DND-41 (cell line): ENCODE measurements around the gene CDK7.

Experiments
- ATAC-seq: fragments of 200-7000 bp; cut with Tn5 transposase; 3 replicates; pipeline ENCODE4 v1.9.1; 2021; ENCODE audit warnings: low read depth; ENCODE audit not compliant: insufficient read depth
- DNase-seq: peaks from one replicate; pipeline ENCODE4 v3.0.0-alpha.2; 2020
- H2AFZ ChIP-seq: 2 replicates; pipeline ENCODE4 v1.6.0; 2012; ENCODE audit warnings: low read depth, low read length
- H3K27ac ChIP-seq: 2 replicates; pipeline ENCODE4 v1.5.1; 2012; ENCODE audit warnings: low read length, inconsistent platforms
- H3K27me3 ChIP-seq: fragments of 200-600 bp; sonication (generic); 2 replicates; pipeline ENCODE4 v1.6.0; 2012; ENCODE audit warnings: low read length, mild to moderate bottlenecking, inconsistent platforms; ENCODE audit not compliant: insufficient read depth, poor library complexity
- H3K36me3 ChIP-seq: 2 replicates; pipeline ENCODE4 v1.5.1; 2012; ENCODE audit warnings: low read length, inconsistent platforms; ENCODE audit not compliant: insufficient read depth
- H3K4me1 ChIP-seq: 2 replicates; pipeline ENCODE4 v1.5.1; 2012; ENCODE audit warnings: mild to moderate bottlenecking, low read length; ENCODE audit not compliant: insufficient read depth
- H3K4me2 ChIP-seq: 2 replicates; pipeline ENCODE4 v1.6.0; 2012; ENCODE audit warnings: mild to moderate bottlenecking, moderate library complexity, low read length, inconsistent platforms; ENCODE audit not compliant: insufficient read depth
- H3K4me3 ChIP-seq, 2 experiments: fragments of 200-600 bp in 1 of 2; shearing (Covaris generic) in 1 of 2; 2 replicates each; pipeline ENCODE4 v1.5.1; 2012 to 2016; ENCODE audit warnings: inconsistent platforms in 2 of 2, low read length in 2 of 2, mild to moderate bottlenecking in 2 of 2, low read depth in 1 of 2, moderate library complexity in 1 of 2
- H3K79me2 ChIP-seq: 2 replicates; pipeline ENCODE4 v1.6.0; 2012; ENCODE audit warnings: low read length, inconsistent platforms; ENCODE audit not compliant: insufficient read depth
- H3K9ac ChIP-seq: 2 replicates; pipeline ENCODE4 v1.6.0; 2012; ENCODE audit warnings: low read depth, mild to moderate bottlenecking, inconsistent platforms, low read length, moderate library complexity
- H3K9me3 ChIP-seq: 2 replicates; pipeline ENCODE4 v1.5.1; 2012; ENCODE audit warnings: low read length, moderate library complexity, mild to moderate bottlenecking, inconsistent platforms; ENCODE audit not compliant: insufficient read depth, severe bottlenecking
- H4K20me1 ChIP-seq: 2 replicates; pipeline ENCODE4 v1.6.0; 2012; ENCODE audit warnings: low read length; ENCODE audit not compliant: insufficient read depth
- EZH2 ChIP-seq: IDR thresholded peaks from 3 replicates; pipeline ENCODE4 v1.6.1; 2012; ENCODE audit warnings: borderline replicate concordance, low read depth, mild to moderate bottlenecking, moderate library complexity, low read length, inconsistent platforms; ENCODE audit not compliant: severe bottlenecking
- TF ChIP-seq, protein P1 (sequence below): IDR thresholded peaks from 2 replicates; pipeline ENCODE4 v1.5.1; 2012; ENCODE audit warnings: borderline replicate concordance, low read length, moderate library complexity, mild to moderate bottlenecking; ENCODE audit not compliant: poor library complexity, severe bottlenecking; ENCODE audit errors: extremely low read depth

CDK7 gene

DNA sequence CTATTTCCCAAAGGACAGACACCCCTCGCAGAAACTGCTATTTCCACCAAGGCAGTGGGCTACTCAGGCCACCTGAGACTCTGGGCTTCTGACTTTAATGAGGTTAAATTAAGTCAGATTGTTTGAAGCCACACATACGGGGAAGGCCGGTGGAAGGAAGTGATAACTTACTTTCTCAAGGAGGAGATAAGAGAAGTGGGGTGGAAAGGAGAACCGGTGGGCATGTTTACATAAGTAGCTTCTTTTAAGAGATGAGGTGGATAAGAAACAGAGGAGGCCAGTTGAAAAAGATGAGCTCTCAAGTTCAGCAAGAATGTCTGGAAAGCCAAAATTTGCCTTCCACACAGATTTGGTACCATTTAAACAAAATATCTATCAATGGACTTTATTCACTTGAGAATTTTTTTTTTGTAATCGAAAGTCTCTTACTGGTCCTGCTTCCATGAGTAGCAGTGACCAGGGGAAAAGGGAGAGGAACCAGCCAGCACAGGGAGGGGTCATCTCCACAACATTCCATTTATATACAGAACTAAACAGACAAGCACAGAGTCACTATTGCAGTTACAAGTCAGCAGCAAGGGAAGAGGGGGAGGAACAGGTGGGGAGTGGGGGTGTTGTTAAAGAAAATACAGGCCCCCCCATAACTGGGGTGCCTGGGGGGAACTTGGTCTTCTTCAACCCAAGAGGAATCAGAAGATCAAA, 77.9 kb downstream of the CDK7 start:
- Histone ChIP-seq H3K4me2 (no peak overlapping the region), H3K4me3 (no peak overlapping the region), H4K20me1 (no peaks in the 10 kb centered on the region), H2AFZ (no peak overlapping the region), H3K9ac (no peak overlapping the region), H3K27me3 (no peaks in the 10 kb centered on the region), H3K79me2 (no peaks in the 10 kb centered on the region), H3K4me1 (no peaks in the 10 kb centered on the region), H3K36me3 (peaks cover 52% of the 10 kb centered on the region), H3K27ac (no peak overlapping the region), H3K9me3 (peaks cover 6% of the 10 kb centered on the region)
- DNase-seq (no peak), ATAC-seq (no peak)
- TF ChIP-seq, protein P1, sequence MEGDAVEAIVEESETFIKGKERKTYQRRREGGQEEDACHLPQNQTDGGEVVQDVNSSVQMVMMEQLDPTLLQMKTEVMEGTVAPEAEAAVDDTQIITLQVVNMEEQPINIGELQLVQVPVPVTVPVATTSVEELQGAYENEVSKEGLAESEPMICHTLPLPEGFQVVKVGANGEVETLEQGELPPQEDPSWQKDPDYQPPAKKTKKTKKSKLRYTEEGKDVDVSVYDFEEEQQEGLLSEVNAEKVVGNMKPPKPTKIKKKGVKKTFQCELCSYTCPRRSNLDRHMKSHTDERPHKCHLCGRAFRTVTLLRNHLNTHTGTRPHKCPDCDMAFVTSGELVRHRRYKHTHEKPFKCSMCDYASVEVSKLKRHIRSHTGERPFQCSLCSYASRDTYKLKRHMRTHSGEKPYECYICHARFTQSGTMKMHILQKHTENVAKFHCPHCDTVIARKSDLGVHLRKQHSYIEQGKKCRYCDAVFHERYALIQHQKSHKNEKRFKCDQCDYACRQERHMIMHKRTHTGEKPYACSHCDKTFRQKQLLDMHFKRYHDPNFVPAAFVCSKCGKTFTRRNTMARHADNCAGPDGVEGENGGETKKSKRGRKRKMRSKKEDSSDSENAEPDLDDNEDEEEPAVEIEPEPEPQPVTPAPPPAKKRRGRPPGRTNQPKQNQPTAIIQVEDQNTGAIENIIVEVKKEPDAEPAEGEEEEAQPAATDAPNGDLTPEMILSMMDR, result no peak
- no peak for TF ChIP-seq EZH2

DNA sequence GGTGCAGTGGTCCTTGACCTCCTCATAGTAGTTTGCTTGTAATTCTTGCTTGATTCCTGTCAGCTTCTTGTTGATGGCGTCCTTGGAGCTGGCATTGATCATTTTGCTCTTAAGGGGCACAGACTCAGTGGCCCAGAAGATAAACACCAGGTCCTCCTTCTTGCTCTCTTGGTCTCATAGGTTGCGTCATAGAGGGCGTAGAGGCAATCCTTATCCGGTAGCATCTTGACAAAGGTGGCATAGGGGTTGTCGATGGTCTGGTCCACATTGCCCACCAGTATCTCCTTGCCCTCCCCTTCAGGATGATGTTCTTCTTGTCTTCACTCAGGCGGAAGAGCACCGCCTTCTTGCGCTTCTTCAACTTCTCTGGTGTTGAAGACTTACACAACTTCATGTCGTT, 78.7 kb downstream of the CDK7 start:
- H3K9me3 ChIP-seq, result peaks cover 6% of the 10 kb centered on the region
- no peak for TF ChIP-seq EZH2
- TF ChIP-seq, protein P1, result no peak
- H3K36me3 ChIP-seq, result peaks cover 46% of the 10 kb centered on the region
- no peaks in the 10 kb centered on the region for H4K20me1 ChIP-seq
- H3K27me3 ChIP-seq, result no peaks in the 10 kb centered on the region
- no peak for ATAC-seq
- H3K9ac ChIP-seq, result no peak overlapping the region
- no peaks in the 10 kb centered on the region for H3K4me1 ChIP-seq
- no peak for DNase-seq
- no peak overlapping the region for H3K27ac ChIP-seq
- no peak overlapping the region for H3K4me2 ChIP-seq
- no peak overlapping the region for H2AFZ ChIP-seq
- no peak overlapping the region for H3K4me3 ChIP-seq
- H3K79me2 ChIP-seq, result no peaks in the 10 kb centered on the region

DNA sequence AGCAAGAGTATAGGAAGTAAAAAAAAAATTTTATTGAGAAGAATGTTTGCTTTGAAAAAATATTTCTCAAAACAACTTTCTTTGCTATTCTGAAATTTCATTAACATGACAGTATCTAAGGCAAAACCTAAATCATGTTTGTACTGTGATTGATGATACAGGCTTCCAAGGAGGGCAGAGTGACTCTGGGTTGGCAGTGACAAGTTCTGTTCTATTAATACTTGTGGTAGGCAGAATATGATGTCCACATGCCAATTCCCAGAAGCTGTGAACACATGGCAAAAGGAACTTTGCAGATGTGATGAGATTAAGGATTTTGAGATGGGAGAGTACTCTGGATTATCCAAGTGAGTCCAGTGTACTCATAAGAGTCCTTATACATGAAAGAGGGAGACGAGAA, 81.3 kb downstream of the CDK7 start:
- no peak overlapping the region for H3K27ac ChIP-seq
- H3K36me3 ChIP-seq, result peaks cover 26% of the 10 kb centered on the region
- no peaks in the 10 kb centered on the region for H3K27me3 ChIP-seq
- no peaks in the 10 kb centered on the region for H3K79me2 ChIP-seq
- no peak overlapping the region for H3K4me3 ChIP-seq
- no peak for DNase-seq
- TF ChIP-seq EZH2, result no peak
- TF ChIP-seq, protein P1, result no peak
- H4K20me1 ChIP-seq, result no peaks in the 10 kb centered on the region
- no peak overlapping the region for H3K4me2 ChIP-seq
- no peak overlapping the region for H3K9ac ChIP-seq
- no peaks in the 10 kb centered on the region for H3K4me1 ChIP-seq
- ATAC-seq, result no peak
- H3K9me3 ChIP-seq, result no peaks in the 10 kb centered on the region
- H2AFZ ChIP-seq, result no peak overlapping the region
